KMS-11 (cell line): Measurements from ENCODE around the gene KMT2C.

Source experiments
- H2AFZ ChIP-seq: fragments of 200-600 bp; sonication (generic); 2 replicates; pipeline ENCODE4 v1.6.1; 2016; ENCODE audit warnings: antibody characterized with exemption, mixed run types, low read depth
- H3K27ac ChIP-seq: fragments of 200-600 bp; sonication (generic); 2 replicates; pipeline ENCODE4 v1.6.1; 2016; ENCODE audit warnings: mild to moderate bottlenecking, mixed run types
- H3K27me3 ChIP-seq: fragments of 200-600 bp; sonication (generic); 2 replicates; pipeline ENCODE4 v1.6.1; 2017; ENCODE audit warnings: mild to moderate bottlenecking, low read depth, mixed run types, moderate library complexity; ENCODE audit not compliant: insufficient read depth
- H3K36me3 ChIP-seq: fragments of 200-600 bp; sonication (generic); 2 replicates; pipeline ENCODE4 v1.6.1; 2017; ENCODE audit warnings: mild to moderate bottlenecking, mixed run types; ENCODE audit not compliant: insufficient read depth
- H3K4me1 ChIP-seq: fragments of 200-600 bp; sonication (generic); 2 replicates; pipeline ENCODE4 v1.6.1; 2016; ENCODE audit warnings: mild to moderate bottlenecking, low read depth, mixed run types; ENCODE audit not compliant: poor library complexity, severe bottlenecking
- H3K4me2 ChIP-seq: fragments of 200-600 bp; sonication (generic); 2 replicates; pipeline ENCODE4 v1.7.0; 2016; ENCODE audit warnings: mild to moderate bottlenecking, mixed run types
- H3K4me3 ChIP-seq: fragments of 200-600 bp; sonication (generic); IDR thresholded peaks from 2 replicates; pipeline ENCODE4 v1.6.1; 2017; ENCODE audit warnings: low read depth, low read length, mixed read lengths; ENCODE audit not compliant: insufficient read depth
- H3K79me2 ChIP-seq: fragments of 200-600 bp; sonication (generic); 2 replicates; pipeline ENCODE4 v1.6.1; 2016; ENCODE audit warnings: low read depth, mixed run types; ENCODE audit not compliant: insufficient read depth
- H3K9ac ChIP-seq: fragments of 200-600 bp; sonication (generic); 2 replicates; pipeline ENCODE4 v1.6.1; 2016; ENCODE audit warnings: mild to moderate bottlenecking, mixed run types
- H4K20me1 ChIP-seq: fragments of 200-600 bp; sonication (generic); 2 replicates; pipeline ENCODE4 v1.6.1; 2016; ENCODE audit warnings: mild to moderate bottlenecking, mixed run types; ENCODE audit not compliant: insufficient read depth
- TF ChIP-seq, protein P1 (sequence below): fragments of 200-600 bp; sonication (generic); conservative IDR thresholded peaks from 2 replicates; pipeline ENCODE4 v1.6.1; 2017; ENCODE audit warnings: low read depth, mild to moderate bottlenecking, antibody characterized with exemption, low read length, moderate library complexity, mixed read lengths

The KMT2C gene

GRCh38 chr7:152344253-152344652 is 91.5 kb downstream of the KMT2C start:
- H3K27me3 ChIP-seq, result no peaks in the 10 kb centered on the region
- H3K4me3 ChIP-seq, result no peak overlapping the region
- no peak overlapping the region for H2AFZ ChIP-seq
- H3K4me2 ChIP-seq, result peak overlapping the region; percentile 5; the same call in 1 of the 2 replicates
- H4K20me1 ChIP-seq, result peaks cover 5% of the 10 kb centered on the region; the same call in 1 of the 2 replicates
- peaks cover 54% of the 10 kb centered on the region for H3K4me1 ChIP-seq
- H3K36me3 ChIP-seq, result no peaks in the 10 kb centered on the region
- no peak overlapping the region; the same call in 1 of the 2 replicates for H3K27ac ChIP-seq
- peaks cover 90% of the 10 kb centered on the region for H3K79me2 ChIP-seq
- H3K9ac ChIP-seq, result no peak overlapping the region
- TF ChIP-seq, protein P1, sequence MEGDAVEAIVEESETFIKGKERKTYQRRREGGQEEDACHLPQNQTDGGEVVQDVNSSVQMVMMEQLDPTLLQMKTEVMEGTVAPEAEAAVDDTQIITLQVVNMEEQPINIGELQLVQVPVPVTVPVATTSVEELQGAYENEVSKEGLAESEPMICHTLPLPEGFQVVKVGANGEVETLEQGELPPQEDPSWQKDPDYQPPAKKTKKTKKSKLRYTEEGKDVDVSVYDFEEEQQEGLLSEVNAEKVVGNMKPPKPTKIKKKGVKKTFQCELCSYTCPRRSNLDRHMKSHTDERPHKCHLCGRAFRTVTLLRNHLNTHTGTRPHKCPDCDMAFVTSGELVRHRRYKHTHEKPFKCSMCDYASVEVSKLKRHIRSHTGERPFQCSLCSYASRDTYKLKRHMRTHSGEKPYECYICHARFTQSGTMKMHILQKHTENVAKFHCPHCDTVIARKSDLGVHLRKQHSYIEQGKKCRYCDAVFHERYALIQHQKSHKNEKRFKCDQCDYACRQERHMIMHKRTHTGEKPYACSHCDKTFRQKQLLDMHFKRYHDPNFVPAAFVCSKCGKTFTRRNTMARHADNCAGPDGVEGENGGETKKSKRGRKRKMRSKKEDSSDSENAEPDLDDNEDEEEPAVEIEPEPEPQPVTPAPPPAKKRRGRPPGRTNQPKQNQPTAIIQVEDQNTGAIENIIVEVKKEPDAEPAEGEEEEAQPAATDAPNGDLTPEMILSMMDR, result no peak

DNA sequence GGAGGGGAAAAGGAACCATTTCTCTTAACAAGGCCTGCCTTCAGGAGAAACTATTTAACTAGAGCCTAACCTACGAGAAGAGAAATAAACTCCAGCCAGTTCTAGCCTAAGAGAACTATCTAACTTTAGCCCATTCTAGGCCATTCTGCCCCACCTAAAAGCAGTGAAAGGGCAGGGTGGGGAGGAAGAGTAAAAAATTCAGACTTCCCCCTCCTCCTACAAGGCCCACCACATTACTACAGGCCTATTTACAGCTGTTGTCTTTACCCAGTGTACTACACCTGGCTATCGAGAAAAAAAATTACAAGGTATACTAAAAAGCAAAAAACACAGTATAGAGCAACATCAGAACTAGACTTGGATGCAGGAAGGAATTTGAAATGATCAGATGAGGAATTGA is 93.0 kb downstream of the KMT2C start:
- peaks cover 91% of the 10 kb centered on the region for H3K79me2 ChIP-seq

GRCh38 chr7:152341914-152342236 is 93.9 kb downstream of the KMT2C start:
- Histone ChIP-seq H3K4me1 (peaks cover 76% of the 10 kb centered on the region), H3K27ac (no peak overlapping the region), H3K9ac (no peak overlapping the region), H3K4me3 (no peak overlapping the region), H3K4me2 (no peak overlapping the region; the same call in 1 of the 2 replicates), H4K20me1 (peaks cover 8% of the 10 kb centered on the region; the same call in 1 of the 2 replicates), H3K27me3 (no peaks in the 10 kb centered on the region), H2AFZ (no peak overlapping the region), H3K79me2 (peaks cover 91% of the 10 kb centered on the region), H3K36me3 (no peaks in the 10 kb centered on the region)
- TF ChIP-seq, protein P1, result peak; percentile 3; the same call in 1 of the 2 replicates

More for the DNA sequence above, 93.0 kb downstream of the KMT2C start:
- H3K4me3 ChIP-seq, result no peak overlapping the region
- no peak overlapping the region for H2AFZ ChIP-seq
- peak overlapping the region; percentile 5; the same call in 1 of the 2 replicates for H3K4me2 ChIP-seq
- H3K4me1 ChIP-seq, result peaks cover 67% of the 10 kb centered on the region
- H4K20me1 ChIP-seq, result peaks cover 5% of the 10 kb centered on the region; the same call in 1 of the 2 replicates
- H3K27me3 ChIP-seq, result no peaks in the 10 kb centered on the region
- no peaks in the 10 kb centered on the region for H3K36me3 ChIP-seq
- H3K27ac ChIP-seq, result no peak overlapping the region
- no peak overlapping the region for H3K9ac ChIP-seq
- TF ChIP-seq, protein P1, result no peak

- no peak overlapping the region for H3K4me3 ChIP-seq
- TF ChIP-seq, protein P1, result peak; percentile 39
- H3K36me3 ChIP-seq, result no peaks in the 10 kb centered on the region
- H3K27ac ChIP-seq, result no peak overlapping the region
- no peak overlapping the region for H2AFZ ChIP-seq
- no peak overlapping the region for H3K9ac ChIP-seq
- H3K27me3 ChIP-seq, result no peaks in the 10 kb centered on the region
- peaks cover 82% of the 10 kb centered on the region for H3K4me1 ChIP-seq
- peaks cover 14% of the 10 kb centered on the region; the same call in 1 of the 2 replicates for H4K20me1 ChIP-seq
- peak overlapping the region; percentile 7; the same call in 1 of the 2 replicates for H3K4me2 ChIP-seq
- H3K79me2 ChIP-seq, result peaks cover 91% of the 10 kb centered on the region
Measured at GRCh38 chr7:152341039-152341913, 94.5 kb downstream of the KMT2C start.
